Transverse colon (tissue), 3 donors: Measurements from ENCODE around the gene GNAL.

Experiments used
- EP300 ChIP-seq: sonication (generic); formaldehyde crosslinking; IDR thresholded peaks from one replicate; pipeline ENCODE4 v1.6.1; 2017; ENCODE audit warnings: antibody characterized with exemption, low read depth
- POLR2A ChIP-seq: fragments of 450-650 bp; IDR thresholded peaks from one replicate; pipeline ENCODE4 v1.6.1; 2016; ENCODE audit warnings: antibody characterized with exemption, mild to moderate bottlenecking, moderate library complexity
- TF ChIP-seq, protein P1 (sequence below), 5 experiments: fragments of 200-600 bp in 3 of 5; fragments of 450-650 bp in 2 of 5; sonication (generic) in 3 of 5; IDR thresholded peaks; 1 replicate in 2 of 5; 2 replicates in 3 of 5; pipeline ENCODE4 v1.5.1; 2016 to 2017; ENCODE audit warnings: antibody characterized with exemption in 5 of 5, inconsistent platforms in 3 of 5, mild to moderate bottlenecking in 2 of 5, moderate library complexity in 1 of 5

DNA sequence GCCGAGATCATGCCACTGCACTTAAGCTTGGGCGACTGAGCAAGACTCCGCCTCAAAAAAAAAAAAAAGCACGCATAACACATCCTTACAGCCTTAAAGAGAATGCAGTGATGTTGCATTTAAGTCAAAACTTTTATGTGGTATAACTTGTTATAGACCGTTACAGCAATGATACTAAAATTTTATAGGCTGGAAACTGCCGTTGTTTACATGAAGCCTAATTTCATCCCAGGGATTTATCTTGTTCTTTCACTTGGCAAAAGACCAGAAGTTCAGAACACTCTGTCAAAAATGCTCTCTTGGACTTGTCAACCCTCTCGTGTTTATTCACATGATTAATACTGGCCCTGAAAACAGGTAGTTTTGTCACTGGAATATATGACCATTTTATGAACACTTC lies 7.4 kb downstream of the GNAL start:
- TF ChIP-seq POLR2A (no peak), EP300 (no peak)
- TF ChIP-seq, protein P1, sequence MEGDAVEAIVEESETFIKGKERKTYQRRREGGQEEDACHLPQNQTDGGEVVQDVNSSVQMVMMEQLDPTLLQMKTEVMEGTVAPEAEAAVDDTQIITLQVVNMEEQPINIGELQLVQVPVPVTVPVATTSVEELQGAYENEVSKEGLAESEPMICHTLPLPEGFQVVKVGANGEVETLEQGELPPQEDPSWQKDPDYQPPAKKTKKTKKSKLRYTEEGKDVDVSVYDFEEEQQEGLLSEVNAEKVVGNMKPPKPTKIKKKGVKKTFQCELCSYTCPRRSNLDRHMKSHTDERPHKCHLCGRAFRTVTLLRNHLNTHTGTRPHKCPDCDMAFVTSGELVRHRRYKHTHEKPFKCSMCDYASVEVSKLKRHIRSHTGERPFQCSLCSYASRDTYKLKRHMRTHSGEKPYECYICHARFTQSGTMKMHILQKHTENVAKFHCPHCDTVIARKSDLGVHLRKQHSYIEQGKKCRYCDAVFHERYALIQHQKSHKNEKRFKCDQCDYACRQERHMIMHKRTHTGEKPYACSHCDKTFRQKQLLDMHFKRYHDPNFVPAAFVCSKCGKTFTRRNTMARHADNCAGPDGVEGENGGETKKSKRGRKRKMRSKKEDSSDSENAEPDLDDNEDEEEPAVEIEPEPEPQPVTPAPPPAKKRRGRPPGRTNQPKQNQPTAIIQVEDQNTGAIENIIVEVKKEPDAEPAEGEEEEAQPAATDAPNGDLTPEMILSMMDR (IDR thresholded peaks at IDR 0.05) = no peak
